A673 (cell line): ENCODE data around the gene TMEM63A. TPM values are rescaled to one million over a fixed set of nuclear protein-coding genes. Genes with fewer than 3 reads are reported as not detected.

ENCODE experiments used
- BruUV-seq: library from RNA; stranded (reverse); fragments of 400-500 nt; replicated peaks from 2 replicates; lab custom pipeline; 2021; lab: Mats Ljungman, UMichigan
- CTCF ChIA-PET: fragments of 300-600 bp; sonication (Branson Sonifier 250); formaldehyde crosslinking; loops from one replicate; lab custom pipeline; 2022; ENCODE audit warnings: antibody characterized with exemption; lab: Charles Lee
- POLR2A ChIA-PET: fragments of 300-600 bp; sonication (Branson Sonifier 250); formaldehyde crosslinking; loops from one replicate; lab custom pipeline; 2022; ENCODE audit warnings: antibody characterized with exemption; ENCODE audit not compliant: low non-redundant PET; lab: Charles Lee
- DNase-seq: peaks from one replicate; pipeline ENCODE4 v3.0.0-alpha.2; 2015; ENCODE audit warnings: low spot score
- H3K27ac ChIP-seq: fragments of 200-600 bp; sonication (generic); 2 replicates; pipeline ENCODE4 v1.5.1; 2016; ENCODE audit warnings: mixed run types, low read depth, mild to moderate bottlenecking, mixed read lengths, antibody characterized with exemption, low read length; ENCODE audit not compliant: poor library complexity, severe bottlenecking
- H3K27me3 ChIP-seq: fragments of 200-600 bp; sonication (generic); replicated peaks from 2 replicates; pipeline ENCODE4 v1.6.1; 2017; ENCODE audit warnings: mixed run types, low read depth, mild to moderate bottlenecking, mixed read lengths, antibody characterized with exemption, low read length; ENCODE audit not compliant: insufficient read depth, poor library complexity
- H3K36me3 ChIP-seq: fragments of 200-600 bp; sonication (generic); 2 replicates; pipeline ENCODE4 v1.6.1; 2016; ENCODE audit warnings: mixed run types, mild to moderate bottlenecking, mixed read lengths, antibody characterized with exemption, low read length; ENCODE audit not compliant: insufficient read depth, poor library complexity, severe bottlenecking
- H3K4me1 ChIP-seq: fragments of 200-600 bp; sonication (generic); 2 replicates; pipeline ENCODE4 v1.6.1; 2017; ENCODE audit warnings: mixed run types, mild to moderate bottlenecking, mixed read lengths, antibody characterized with exemption, low read length; ENCODE audit not compliant: insufficient read depth, poor library complexity, severe bottlenecking
- H3K4me3 ChIP-seq: fragments of 200-600 bp; sonication (generic); 2 replicates; pipeline ENCODE4 v1.5.1; 2016; ENCODE audit warnings: low read depth, mixed run types, mild to moderate bottlenecking, mixed read lengths, low read length; ENCODE audit not compliant: poor library complexity, severe bottlenecking
- H3K9me3 ChIP-seq: fragments of 200-600 bp; sonication (generic); 2 replicates; pipeline ENCODE4 v1.6.1; 2016; ENCODE audit warnings: mixed run types, low read depth, mild to moderate bottlenecking, mixed read lengths, antibody characterized with exemption, low read length; ENCODE audit not compliant: poor library complexity, severe bottlenecking
- EZH2 ChIP-seq: fragments of 200-600 bp; sonication (generic); IDR thresholded peaks from 2 replicates; pipeline ENCODE4 v1.6.1; 2017; ENCODE audit warnings: borderline replicate concordance, low read depth, mild to moderate bottlenecking, mixed read lengths, antibody characterized with exemption, low read length; ENCODE audit not compliant: poor library complexity, severe bottlenecking
- intact Hi-C: fragments of 100-400 bp; cut with micrococcal nuclease; formaldehyde crosslinking; loops from one replicate; pipeline ENCODE4 v1.10.0; 2022; ENCODE audit not compliant: unreplicated experiment
- total RNA-seq: library from RNA; stranded (reverse); gene quantifications from 2 replicates; pipeline ENCODE4 v1.2.3, GENCODE V29; 2021
- TF ChIP-seq, protein P1 (sequence below): fragments of 300-800, 200-600 bp; sonication (generic); conservative IDR thresholded peaks from 2 replicates; pipeline ENCODE4 v1.5.1; 2017; ENCODE audit warnings: low read depth, mild to moderate bottlenecking, antibody characterized with exemption, low read length, moderate library complexity, mixed read lengths

TMEM63A gene
- total RNA-seq, 1 experiment from 2014 or later, result 25.3 TPM

DNA sequence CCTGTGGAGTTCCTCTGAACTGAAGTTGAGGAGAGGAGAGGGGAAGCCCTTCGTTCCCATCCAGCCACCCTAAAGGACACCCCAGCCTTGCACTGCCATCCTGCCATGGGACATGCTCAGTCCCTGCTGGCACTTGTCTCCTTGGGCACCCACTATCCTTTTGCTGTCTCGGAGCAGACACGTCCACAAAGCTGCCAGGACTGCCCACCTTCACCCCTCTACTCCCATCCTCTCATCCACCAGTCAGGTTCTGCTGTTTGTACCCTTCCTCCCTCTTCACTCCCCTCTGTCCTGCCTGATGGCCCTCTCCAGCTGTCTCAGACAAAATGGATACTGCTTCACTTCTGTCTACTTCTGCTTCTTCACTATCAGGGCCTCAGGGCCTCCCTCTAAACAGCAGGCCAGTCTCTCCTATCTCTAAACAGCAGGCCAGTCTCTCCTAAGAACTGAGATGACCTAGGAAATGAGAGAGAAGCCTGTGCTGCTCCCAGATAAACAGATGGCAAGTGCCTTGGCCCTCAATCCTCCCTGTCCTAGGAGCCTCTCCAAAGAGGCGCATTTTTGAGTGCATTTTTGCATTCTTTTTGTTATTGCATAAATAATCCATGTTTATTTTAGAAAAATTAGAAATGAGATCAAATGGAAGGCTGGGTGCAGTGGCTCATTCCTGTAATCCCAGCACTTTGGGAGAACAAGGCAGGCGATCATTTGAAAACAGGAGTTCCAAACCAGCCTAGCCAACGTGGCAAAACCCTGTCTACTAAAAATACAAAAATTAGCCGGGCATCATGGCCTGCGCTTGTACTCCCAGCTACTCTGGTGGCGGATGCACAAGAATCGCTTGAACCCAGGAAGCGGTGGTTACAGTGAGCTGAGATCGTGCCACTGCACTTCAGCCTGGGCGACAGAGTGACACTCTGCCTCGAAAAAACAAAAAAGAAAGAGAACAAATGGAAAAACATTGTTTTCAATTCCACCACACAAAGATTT is 46.3 kb upstream of the TMEM63A start:
- ChIA-PET CTCF (no interaction called here), POLR2A (no interaction called here)
- Histone ChIP-seq H3K36me3 (no peaks in the 10 kb centered on the region), H3K27ac (no peak overlapping the region), H3K9me3 (no peaks in the 10 kb centered on the region), H3K27me3 (no peaks in the 10 kb centered on the region), H3K4me3 (no peak overlapping the region), H3K4me1 (no peaks in the 10 kb centered on the region)
- intact Hi-C loops, result no loop called here
- BruUV-seq, result no TSS peak
- no peak for DNase-seq
- TF ChIP-seq, protein P1, sequence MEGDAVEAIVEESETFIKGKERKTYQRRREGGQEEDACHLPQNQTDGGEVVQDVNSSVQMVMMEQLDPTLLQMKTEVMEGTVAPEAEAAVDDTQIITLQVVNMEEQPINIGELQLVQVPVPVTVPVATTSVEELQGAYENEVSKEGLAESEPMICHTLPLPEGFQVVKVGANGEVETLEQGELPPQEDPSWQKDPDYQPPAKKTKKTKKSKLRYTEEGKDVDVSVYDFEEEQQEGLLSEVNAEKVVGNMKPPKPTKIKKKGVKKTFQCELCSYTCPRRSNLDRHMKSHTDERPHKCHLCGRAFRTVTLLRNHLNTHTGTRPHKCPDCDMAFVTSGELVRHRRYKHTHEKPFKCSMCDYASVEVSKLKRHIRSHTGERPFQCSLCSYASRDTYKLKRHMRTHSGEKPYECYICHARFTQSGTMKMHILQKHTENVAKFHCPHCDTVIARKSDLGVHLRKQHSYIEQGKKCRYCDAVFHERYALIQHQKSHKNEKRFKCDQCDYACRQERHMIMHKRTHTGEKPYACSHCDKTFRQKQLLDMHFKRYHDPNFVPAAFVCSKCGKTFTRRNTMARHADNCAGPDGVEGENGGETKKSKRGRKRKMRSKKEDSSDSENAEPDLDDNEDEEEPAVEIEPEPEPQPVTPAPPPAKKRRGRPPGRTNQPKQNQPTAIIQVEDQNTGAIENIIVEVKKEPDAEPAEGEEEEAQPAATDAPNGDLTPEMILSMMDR, result no peak

DNA sequence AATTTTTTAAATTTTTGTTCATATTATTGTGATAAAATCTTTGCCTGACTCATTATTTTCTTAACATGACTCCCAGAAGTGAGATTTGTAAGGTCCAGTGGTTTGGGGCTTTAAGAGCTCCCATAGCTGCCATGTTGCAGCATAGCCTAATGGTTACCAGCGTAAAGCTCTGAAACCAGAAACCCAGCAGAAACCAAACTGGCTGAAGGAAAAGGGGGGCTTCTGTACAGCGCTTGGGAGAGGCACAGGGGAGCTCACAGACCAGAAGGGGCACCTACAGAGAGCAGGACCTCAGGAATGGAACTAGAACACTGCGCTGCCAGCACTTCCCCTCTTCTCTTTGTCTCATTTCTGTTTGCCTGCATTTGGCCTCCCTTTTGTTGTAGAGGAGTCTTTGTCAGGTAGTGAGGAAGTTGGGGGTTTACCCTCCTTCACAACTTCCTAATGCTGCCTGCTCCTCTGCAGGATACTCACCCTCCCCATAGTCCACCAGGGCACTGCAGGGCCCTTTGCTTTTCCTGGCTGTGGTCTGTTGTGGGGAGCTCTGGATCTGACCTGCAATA is 44.5 kb upstream of the TMEM63A start:
- DNase-seq, result no peak
- POLR2A ChIA-PET, result no interaction called here
- CTCF ChIA-PET, result no interaction called here

DNA sequence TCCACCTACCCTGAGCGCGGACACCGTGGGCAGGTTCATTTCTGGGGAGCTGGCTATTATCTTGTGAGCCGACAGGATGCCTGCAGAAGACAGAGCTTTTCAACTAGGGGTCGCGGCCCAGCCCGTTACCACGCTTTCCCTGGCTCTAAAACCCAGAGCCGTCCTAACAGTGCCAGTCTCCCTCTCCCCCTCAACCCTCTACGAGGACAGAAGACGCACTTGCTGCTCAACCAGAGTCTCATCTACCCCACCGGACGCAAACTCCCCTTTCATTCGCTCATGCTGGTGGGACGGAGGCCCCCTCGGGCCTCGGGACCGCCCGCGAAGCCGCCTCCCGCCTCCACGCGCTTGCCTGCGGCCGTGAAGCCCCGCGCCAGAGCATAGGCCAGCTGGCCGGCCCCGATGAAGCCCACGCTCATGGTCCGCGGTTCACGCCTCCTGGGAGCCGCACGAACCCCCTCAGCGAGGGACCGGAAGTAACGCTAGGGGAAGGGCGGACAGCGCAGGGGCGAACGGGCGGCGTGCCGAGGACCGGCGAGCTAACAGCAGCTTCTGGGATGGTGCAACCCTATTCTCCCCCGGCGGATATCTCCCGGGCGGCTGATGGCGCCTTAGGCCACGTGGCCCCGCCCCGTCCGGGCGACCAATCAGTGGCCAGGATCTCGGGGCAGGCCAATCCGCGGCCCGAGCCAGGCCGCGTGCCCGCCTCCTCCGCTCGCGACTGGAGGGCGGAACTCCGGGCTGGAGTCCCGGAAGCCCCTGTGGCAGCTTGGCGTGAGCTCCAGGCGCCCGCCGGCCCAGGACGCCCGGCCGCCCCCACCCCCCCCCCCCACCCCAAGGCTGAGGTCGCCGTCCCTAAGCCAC is 41.7 kb upstream of the TMEM63A start, which contains the start of gene PYCR2:
PYCR2 (minus strand) TSS at position 559 of the 864 bp plus-strand sequence; CDS start at position 419, 140 bp downstream.
- Histone ChIP-seq H3K9me3 (no peaks in the 10 kb centered on the region), H3K4me3 (peak within 1 kb of the TSS; percentile 99), H3K4me1 (peaks cover 33% of the 10 kb centered on the region), H3K36me3 (peaks cover 13% of the 10 kb centered on the region), H3K27ac (peak within 1 kb of the TSS; percentile 97), H3K27me3 (no peaks in the 10 kb centered on the region)
- peak; percentile 98 for DNase-seq
- BruUV-seq, result TSS peak; percentile 80
- TF ChIP-seq EZH2, result no peak
- TF ChIP-seq, protein P1, result no peak
- ChIA-PET POLR2A (interaction anchor here (0.6 to 1.0 kb wide), 2 partner anchors 138 to 146 kb away, joined by 8 to 12 read pairs; partner anchors contain the start of genes H3-3A and SRP9), CTCF (interaction anchor here (0.6 kb wide), 1 partner anchor 326 kb away, joined by 4 read pairs; no protein-coding TSS in a partner anchor)
- intact Hi-C loops, result no loop called here

More for the DNA sequence above, 44.5 kb upstream of the TMEM63A start:
- BruUV-seq, result no TSS peak
- TF ChIP-seq EZH2, result no peak
- TF ChIP-seq, protein P1, result no peak
- H3K9me3 ChIP-seq, result no peaks in the 10 kb centered on the region
- intact Hi-C loops, result no loop called here
- peaks cover 11% of the 10 kb centered on the region for H3K4me1 ChIP-seq
- no peak overlapping the region for H3K27ac ChIP-seq
- no peak overlapping the region for H3K4me3 ChIP-seq
- H3K36me3 ChIP-seq, result no peaks in the 10 kb centered on the region
- no peaks in the 10 kb centered on the region for H3K27me3 ChIP-seq
